Endodermal cell (in vitro differentiated cells): ENCODE data around the gene SP6. TPM values are rescaled to one million over a fixed set of nuclear protein-coding genes. Genes with fewer than 3 reads are reported as not detected.

Experiments used
- DNase-seq: peaks from one replicate; pipeline ENCODE4 v3.0.0-alpha.2; 2017
- H3K27ac ChIP-seq: 2 replicates; pipeline ENCODE4 v1.5.1; 2013; ENCODE audit warnings: mild to moderate bottlenecking, low read depth, low read length, moderate library complexity
- H3K27me3 ChIP-seq: 2 replicates; pipeline ENCODE4 v1.6.1; 2013; ENCODE audit warnings: mild to moderate bottlenecking, low read length, moderate library complexity; ENCODE audit not compliant: insufficient read depth, control insufficient read depth, poor library complexity, severe bottlenecking
- H3K36me3 ChIP-seq: 2 replicates; pipeline ENCODE4 v1.7.0; 2013; ENCODE audit warnings: mild to moderate bottlenecking, low read length, moderate library complexity; ENCODE audit not compliant: control insufficient read depth, insufficient read depth
- H3K4me1 ChIP-seq: one replicate; pipeline ENCODE4 v1.7.0; 2013; ENCODE audit warnings: low read length; ENCODE audit not compliant: control insufficient read depth, insufficient read depth
- H3K4me3 ChIP-seq: 2 replicates; pipeline ENCODE4 v1.5.1; 2013; ENCODE audit warnings: mild to moderate bottlenecking, low read length, moderate library complexity
- H3K9ac ChIP-seq: 2 replicates; pipeline ENCODE4 v1.6.1; 2013; ENCODE audit warnings: mild to moderate bottlenecking, low read length, moderate library complexity; ENCODE audit not compliant: poor library complexity, severe bottlenecking; ENCODE audit errors: extremely low read depth
- H3K9me3 ChIP-seq: 2 replicates; pipeline ENCODE4 v1.6.1; 2013; ENCODE audit warnings: mild to moderate bottlenecking, low read length, moderate library complexity; ENCODE audit not compliant: control insufficient read depth
- H3K27ac Mint-ChIP-seq: 2 replicates; pipeline ENCODE4 v1.8.0; 2020; ENCODE audit warnings: mixed read lengths
- H3K27me3 Mint-ChIP-seq: 2 replicates; pipeline ENCODE4 v1.8.0; 2021; ENCODE audit warnings: mild to moderate bottlenecking, mixed read lengths; ENCODE audit not compliant: insufficient read depth
- H3K36me3 Mint-ChIP-seq: 2 replicates; pipeline ENCODE4 v1.8.0; 2020; ENCODE audit warnings: low read depth, mixed read lengths
- H3K4me1 Mint-ChIP-seq: 2 replicates; pipeline ENCODE4 v1.8.0; 2020; ENCODE audit warnings: mixed read lengths
- H3K4me3 Mint-ChIP-seq: 2 replicates; pipeline ENCODE4 v1.8.0; 2020; ENCODE audit warnings: mild to moderate bottlenecking, moderate library complexity, mixed read lengths
- H3K9me3 Mint-ChIP-seq: 2 replicates; pipeline ENCODE4 v1.8.0; 2020; ENCODE audit warnings: mild to moderate bottlenecking, mixed read lengths
- CTCF ChIP-seq: fragments of 200-600 bp; sonication (generic); conservative IDR thresholded peaks from 2 replicates; pipeline ENCODE4 v1.5.0; 2021; ENCODE audit warnings: antibody characterized with exemption, mild to moderate bottlenecking
- WGBS, 2 experiments: methylation state at CpG; one replicate each; pipeline versions ENCODE4 v1.1.5 to v1.1.7; 2013; ENCODE audit warnings: missing lambda C conversion rate in 2 of 2, mixed read lengths in 1 of 2; ENCODE audit not compliant: insufficient coverage in 1 of 2, insufficient read length in 1 of 2; 5-methylcytosine and 5-hydroxymethylcytosine counted together
- total RNA-seq, 2 donors: library from RNA; stranded (reverse); fragmentation: NEBNext Ultra II Directional in 1 of 2; extraction: Animal tissue kit (Norgen Biotek cat#: 25700) in 1 of 2; gene quantifications; 2 replicates in 1 of 2; 3 replicates in 1 of 2; pipeline ENCODE4 v1.2.1, GENCODE V29; 2021

The SP6 gene
- total RNA-seq, 2 donors from 2014 or later: 3.1 to 3.7 TPM

- Mint-ChIP-seq H3K27me3 (peaks cover 47% of the 10 kb centered on the region), H3K36me3 (no peaks in the 10 kb centered on the region), H3K27ac (peak overlapping the region; percentile 32), H3K9me3 (no peaks in the 10 kb centered on the region), H3K4me1 (peaks cover 28% of the 10 kb centered on the region), H3K4me3 (no peak overlapping the region)
- Histone ChIP-seq H3K27ac (no peak overlapping the region), H3K4me1 (no peaks in the 10 kb centered on the region), H3K4me3 (no peak overlapping the region), H3K36me3 (no peaks in the 10 kb centered on the region), H3K27me3 (peaks cover 30% of the 10 kb centered on the region), H3K9me3 (no peaks in the 10 kb centered on the region), H3K9ac (no peak overlapping the region)
- TF ChIP-seq CTCF: no peak
- peak; percentile 81 for DNase-seq
- 62 to 66% methylated on average over 5 to 16 of the region's 16 CpGs for WGBS, 2 experiments
These were observed 6.8 kb upstream of the SP6 start for GRCh38 chr17:47857551-47858455.

- Histone ChIP-seq H3K4me3 (no peak overlapping the region), H3K27ac (no peak overlapping the region), H3K36me3 (no peaks in the 10 kb centered on the region), H3K9me3 (no peaks in the 10 kb centered on the region), H3K27me3 (peaks cover 40% of the 10 kb centered on the region), H3K9ac (no peak overlapping the region), H3K4me1 (no peaks in the 10 kb centered on the region)
- Mint-ChIP-seq H3K27me3 (peaks cover 57% of the 10 kb centered on the region), H3K4me1 (peaks cover 35% of the 10 kb centered on the region), H3K36me3 (no peaks in the 10 kb centered on the region), H3K4me3 (no peak overlapping the region), H3K9me3 (no peaks in the 10 kb centered on the region), H3K27ac (no peak overlapping the region)
- DNase-seq: no peak
- TF ChIP-seq CTCF: no peak
These were observed 5.9 kb upstream of the SP6 start for GRCh38 chr17:47856830-47857229.

- Mint-ChIP-seq H3K27ac (no peak overlapping the region), H3K27me3 (peaks cover 63% of the 10 kb centered on the region), H3K4me1 (peaks cover 37% of the 10 kb centered on the region), H3K36me3 (no peaks in the 10 kb centered on the region), H3K4me3 (no peak overlapping the region), H3K9me3 (no peaks in the 10 kb centered on the region)
- WGBS, 2 experiments: 60 to 73% methylated on average over 2 to 3 of the region's 3 CpGs
- no peak overlapping the region for H3K9ac ChIP-seq
- DNase-seq: no peak
- no peak overlapping the region for H3K27ac ChIP-seq
- H3K4me3 ChIP-seq: no peak overlapping the region
- no peaks in the 10 kb centered on the region for H3K4me1 ChIP-seq
- TF ChIP-seq CTCF: no peak
- peaks cover 48% of the 10 kb centered on the region for H3K27me3 ChIP-seq
- H3K36me3 ChIP-seq: no peaks in the 10 kb centered on the region
- no peaks in the 10 kb centered on the region for H3K9me3 ChIP-seq
These were observed 4.8 kb upstream of the SP6 start for GRCh38 chr17:47855737-47856136.
